WTC11 (cell line): Measurements from ENCODE around the gene WBP2NL.

ENCODE experiments used
- CTCF ChIP-seq: fragments of 200-600 bp; IDR thresholded peaks from 2 replicates; pipeline ENCODE4 v1.8.0; 2022; ENCODE audit warnings: antibody characterized with exemption
- ZNF121 ChIP-seq: sonication (generic); formaldehyde crosslinking; IDR thresholded peaks from 2 replicates; pipeline ENCODE4 v1.8.0; 2023; ENCODE audit warnings: missing genetic modification reagents

GRCh38 chr22:42067671-42068251, 69.2 kb downstream of the WBP2NL start:
- TF ChIP-seq CTCF = no peak
- no peak for TF ChIP-seq ZNF121 (CRISPR knock-in tag)
